PFSK-1 (cell line): ENCODE measurements around the gene DRD4.

Source experiments
- FOXP2 ChIP-seq: optimal IDR thresholded peaks from 2 replicates; pipeline ENCODE3; 2011; ENCODE audit warnings: borderline replicate concordance, control low read depth, inconsistent platforms; ENCODE audit not compliant: insufficient read depth; ENCODE audit errors: extremely low read length, extremely low read depth
- POLR2AphosphoS5 ChIP-seq: IDR thresholded peaks from 2 replicates; pipeline ENCODE4 v1.6.1; 2012; ENCODE audit warnings: low read depth, mild to moderate bottlenecking, control low read depth, low read length, moderate library complexity
- REST ChIP-seq, 2 experiments: IDR thresholded peaks; 2 replicates each; pipeline versions ENCODE4 v1.6.1 to v1.8.0; 2011 to 2012; ENCODE audit warnings: low read depth in 2 of 2, low read length in 2 of 2, control low read depth in 1 of 2, inconsistent platforms in 1 of 2, mild to moderate bottlenecking in 1 of 2, moderate library complexity in 1 of 2; ENCODE audit not compliant: insufficient read depth in 1 of 2
- SIN3A ChIP-seq: IDR thresholded peaks from 2 replicates; pipeline ENCODE4 v1.6.1; 2012; ENCODE audit warnings: mild to moderate bottlenecking, low read length, moderate library complexity, borderline replicate concordance; ENCODE audit not compliant: insufficient read depth
- TAF1 ChIP-seq: IDR thresholded peaks from 2 replicates; pipeline ENCODE4 v1.6.1; 2012; ENCODE audit warnings: low read length, control low read depth, borderline replicate concordance; ENCODE audit not compliant: insufficient read depth

DRD4 gene

GRCh38 chr11:655036-655726 lies 18.1 kb downstream of the DRD4 start:
- TF ChIP-seq TAF1 (no peak), POLR2AphosphoS5 (no peak), SIN3A (no peak), REST (IDR thresholded peaks at IDR 0.05; ENCODE audit: insufficient read depth in 1 of 2, low read depth in 2 of 2, low read length in 2 of 2) (no peak), FOXP2 (no peak)

- TF ChIP-seq SIN3A (no peak), TAF1 (no peak), REST (IDR thresholded peaks at IDR 0.05; ENCODE audit: insufficient read depth in 1 of 2, low read depth in 2 of 2, low read length in 2 of 2) (no peak), FOXP2 (no peak), POLR2AphosphoS5 (no peak)
Measured at GRCh38 chr11:656426-656825, 19.4 kb downstream of the DRD4 start.

GRCh38 chr11:656866-657265 lies 19.8 kb downstream of the DRD4 start:
- TF ChIP-seq SIN3A (no peak), REST (IDR thresholded peaks at IDR 0.05; ENCODE audit: insufficient read depth in 1 of 2, low read depth in 2 of 2, low read length in 2 of 2) (no peak), TAF1 (no peak), FOXP2 (no peak), POLR2AphosphoS5 (no peak)

- TF ChIP-seq FOXP2 (no peak), REST (IDR thresholded peaks at IDR 0.05; ENCODE audit: insufficient read depth in 1 of 2, low read depth in 2 of 2, low read length in 2 of 2) (no peak), POLR2AphosphoS5 (no peak), SIN3A (no peak), TAF1 (no peak)
Measured at GRCh38 chr11:657691-658126, 20.6 kb downstream of the DRD4 start.
